GM18858 (cell line): ENCODE results near the gene IGFL2.
"Not testable (repeated sequence)": the region's sequence is repeated elsewhere in the genome, so short reads cannot be mapped to it uniquely, and the experiment has no call there.

Source experiments
- ATAC-seq: cut with Tn5 transposase; IDR thresholded peaks from one replicate; pipeline ENCODE4 v1.9.1; 2021; ENCODE audit not compliant: unreplicated experiment

Gene IGFL2

DNA sequence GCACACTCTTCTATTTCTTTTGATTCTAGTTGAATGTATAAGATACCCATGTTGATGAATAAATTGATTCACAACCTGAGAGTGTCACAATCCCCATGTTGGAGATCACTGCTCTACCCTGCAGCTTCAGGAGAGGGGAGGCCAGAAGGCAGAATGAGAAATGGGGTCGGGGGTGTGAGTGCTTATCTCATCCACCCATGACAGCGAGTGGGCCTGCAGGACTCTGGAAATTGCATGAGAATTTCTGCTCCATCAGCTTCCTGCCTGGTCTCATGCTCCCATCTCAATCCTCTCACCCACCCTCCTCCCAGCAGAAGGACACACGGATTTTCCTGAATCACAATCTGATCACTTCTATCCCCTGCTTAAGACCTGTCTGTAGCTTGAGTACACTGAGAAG lies 58.6 kb downstream of the IGFL2 start:
- ATAC-seq, result no peak

DNA sequence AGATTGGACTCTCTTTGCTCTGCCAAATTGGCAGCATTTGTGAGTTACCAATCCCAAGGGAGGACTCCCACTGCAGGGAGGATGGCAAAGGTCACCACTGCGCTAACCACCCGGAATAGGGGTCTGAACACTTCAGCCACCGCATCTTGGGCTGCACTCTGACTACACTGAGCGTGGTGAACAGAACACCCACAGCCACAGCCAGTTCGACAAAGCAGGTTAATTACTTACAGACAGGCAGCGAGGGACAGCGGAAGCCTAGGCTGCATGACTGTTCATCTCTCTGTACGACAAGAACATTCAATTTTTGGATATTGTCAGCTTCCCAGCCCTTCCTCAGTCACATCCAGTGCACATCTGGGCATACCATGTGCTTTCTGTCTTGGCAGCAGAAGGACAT lies 59.8 kb downstream of the IGFL2 start:
- ATAC-seq, result not testable (repeated sequence)

DNA sequence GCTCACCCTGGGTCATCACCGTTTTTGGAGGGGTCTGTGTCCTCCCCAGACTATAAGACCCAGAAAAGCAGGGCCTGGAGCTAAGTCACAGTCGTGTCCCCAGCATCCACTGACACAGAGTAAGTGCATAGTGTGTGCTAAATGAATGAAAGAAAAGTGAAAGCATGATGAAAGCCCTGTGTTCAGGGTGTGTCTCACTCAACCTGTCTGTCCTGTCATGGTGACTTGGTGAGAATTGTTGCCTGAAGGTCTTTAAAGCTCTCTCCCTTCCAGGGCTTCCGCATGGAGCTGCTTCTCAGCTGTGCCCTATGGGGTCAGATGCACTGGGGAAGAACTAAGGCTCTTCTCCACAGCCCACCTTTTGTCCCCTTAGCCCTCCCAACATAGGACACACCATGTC lies 61.0 kb downstream of the IGFL2 start:
- no peak for ATAC-seq

DNA sequence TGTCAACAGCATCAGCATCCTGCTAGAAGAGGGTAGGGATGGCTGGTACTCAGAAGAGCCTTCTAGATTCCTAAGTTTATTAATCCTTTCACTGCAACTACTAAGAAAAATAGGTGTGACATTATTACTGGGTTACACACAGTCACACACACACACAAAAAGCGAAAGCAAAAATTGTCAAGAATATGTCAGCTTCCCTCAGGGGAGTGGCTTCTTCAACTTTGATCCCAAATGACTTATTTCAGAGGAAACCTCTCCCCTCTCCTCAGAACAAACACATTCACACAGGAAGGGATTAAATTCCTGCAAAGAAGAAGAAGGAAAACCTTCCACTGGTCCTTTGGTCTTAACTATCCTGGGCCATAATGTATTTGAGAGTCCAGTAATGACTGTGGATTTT lies 61.4 kb downstream of the IGFL2 start:
- no peak for ATAC-seq

DNA sequence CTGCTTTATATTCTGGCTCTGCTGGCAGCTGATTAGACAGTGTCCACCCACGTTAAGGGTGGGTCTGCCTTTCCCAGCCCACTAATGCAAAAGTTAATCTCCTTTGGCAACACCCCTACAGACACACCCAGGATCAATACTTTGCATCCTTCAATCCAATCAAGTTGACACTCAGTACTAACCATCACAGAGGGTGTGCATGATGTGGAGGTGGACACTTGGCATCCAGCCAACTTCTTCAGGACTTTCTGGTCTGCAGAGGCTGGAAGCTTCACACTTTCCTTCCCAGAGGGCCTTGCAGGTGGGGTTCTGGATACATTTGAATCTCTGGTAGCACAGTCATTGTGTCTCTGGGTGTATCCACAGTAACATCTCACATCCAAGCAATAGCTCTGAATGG lies 62.6 kb downstream of the IGFL2 start:
- ATAC-seq, result no peak
